ENCODE measurements around the gene SGO2.

Gene SGO2

DNA sequence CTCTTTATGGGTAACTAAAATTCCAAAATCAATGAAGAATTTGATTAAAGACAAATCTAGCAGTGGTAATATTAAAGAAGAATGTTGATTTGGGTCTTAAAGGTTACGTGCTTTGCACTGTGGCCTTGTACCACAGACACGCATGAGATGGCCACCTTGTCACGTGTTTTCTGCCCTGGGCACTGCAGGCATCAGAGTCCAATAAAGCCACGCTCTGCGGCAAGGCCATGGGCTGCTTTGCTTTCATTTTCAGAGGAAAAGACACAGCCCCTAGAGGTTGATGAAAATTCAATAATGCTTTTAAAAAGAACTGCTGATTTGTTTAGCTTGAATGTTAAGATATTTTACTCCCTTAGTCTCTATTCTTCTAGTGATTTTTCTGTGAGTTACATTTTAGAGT is 90.2 kb downstream of the SGO2 start:
- Histone ChIP-seq H3F3A (ENCODE audit: insufficient read depth) (no peaks in the 10 kb centered on the region), H3K4me3 (ENCODE audit: insufficient read depth, low read length, poor library complexity, severe bottlenecking) (no peak overlapping the region), H2AFZ (ENCODE audit: low read depth, low read length, severe bottlenecking) (no peak overlapping the region), H3K4me2 (ENCODE audit: low read depth, low read length, poor library complexity, severe bottlenecking) (no peak overlapping the region), H3K27ac (ENCODE audit: low read depth, low read length) (no peak overlapping the region), H3K9me2 (replicated peaks; ENCODE audit: insufficient read depth, low read length) (no peaks in the 10 kb centered on the region), H3K36me3 (ENCODE audit: low read length) (no peaks in the 10 kb centered on the region), H3K79me2 (ENCODE audit: insufficient read depth, low read length) (no peaks in the 10 kb centered on the region), H4K20me1 (ENCODE audit: low read depth, low read length) (no peaks in the 10 kb centered on the region), H3K9ac (ENCODE audit: low read length) (no peak overlapping the region), H3K27me3 (ENCODE audit: low read length) (no peaks in the 10 kb centered on the region), H3K9me3 (ENCODE audit: insufficient read depth, low read length) (no peaks in the 10 kb centered on the region)
- TF ChIP-seq EZH2phosphoT487 (conservative IDR thresholded peaks at IDR 0.05; ENCODE audit: low read length), result no peak
- TF ChIP-seq, protein P1, sequence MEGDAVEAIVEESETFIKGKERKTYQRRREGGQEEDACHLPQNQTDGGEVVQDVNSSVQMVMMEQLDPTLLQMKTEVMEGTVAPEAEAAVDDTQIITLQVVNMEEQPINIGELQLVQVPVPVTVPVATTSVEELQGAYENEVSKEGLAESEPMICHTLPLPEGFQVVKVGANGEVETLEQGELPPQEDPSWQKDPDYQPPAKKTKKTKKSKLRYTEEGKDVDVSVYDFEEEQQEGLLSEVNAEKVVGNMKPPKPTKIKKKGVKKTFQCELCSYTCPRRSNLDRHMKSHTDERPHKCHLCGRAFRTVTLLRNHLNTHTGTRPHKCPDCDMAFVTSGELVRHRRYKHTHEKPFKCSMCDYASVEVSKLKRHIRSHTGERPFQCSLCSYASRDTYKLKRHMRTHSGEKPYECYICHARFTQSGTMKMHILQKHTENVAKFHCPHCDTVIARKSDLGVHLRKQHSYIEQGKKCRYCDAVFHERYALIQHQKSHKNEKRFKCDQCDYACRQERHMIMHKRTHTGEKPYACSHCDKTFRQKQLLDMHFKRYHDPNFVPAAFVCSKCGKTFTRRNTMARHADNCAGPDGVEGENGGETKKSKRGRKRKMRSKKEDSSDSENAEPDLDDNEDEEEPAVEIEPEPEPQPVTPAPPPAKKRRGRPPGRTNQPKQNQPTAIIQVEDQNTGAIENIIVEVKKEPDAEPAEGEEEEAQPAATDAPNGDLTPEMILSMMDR (IDR thresholded peaks at IDR 0.05; ENCODE audit: insufficient read depth, low read length, poor library complexity, severe bottlenecking), result no peak

DNA sequence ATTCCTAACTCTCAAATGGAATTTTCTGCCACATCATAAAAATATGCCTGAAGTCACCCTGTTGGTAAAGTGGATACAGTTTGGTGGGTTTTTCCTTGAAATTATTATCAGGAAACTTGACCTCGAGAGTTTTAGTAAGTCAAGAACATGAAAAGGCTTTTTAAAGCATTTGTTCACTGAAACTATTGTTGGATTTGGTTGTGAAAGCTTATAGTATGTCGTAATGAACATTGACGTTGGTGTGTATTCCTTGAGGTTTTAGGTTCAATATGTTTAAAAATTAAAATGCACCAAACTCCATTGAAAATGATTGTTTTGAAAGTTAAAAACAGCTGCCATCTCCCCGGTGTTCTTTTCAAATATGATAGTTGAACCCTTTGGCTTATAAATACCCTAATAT is 90.6 kb downstream of the SGO2 start:
- Histone ChIP-seq H3K36me3 (ENCODE audit: low read length) (no peaks in the 10 kb centered on the region), H3K9ac (ENCODE audit: low read length) (no peak overlapping the region), H3F3A (ENCODE audit: insufficient read depth) (no peaks in the 10 kb centered on the region), H2AFZ (ENCODE audit: low read depth, low read length, severe bottlenecking) (no peak overlapping the region), H3K27ac (ENCODE audit: low read depth, low read length) (no peak overlapping the region), H3K4me3 (ENCODE audit: insufficient read depth, low read length, poor library complexity, severe bottlenecking) (no peak overlapping the region), H3K79me2 (ENCODE audit: insufficient read depth, low read length) (no peaks in the 10 kb centered on the region), H3K9me2 (replicated peaks; ENCODE audit: insufficient read depth, low read length) (no peaks in the 10 kb centered on the region), H3K4me2 (ENCODE audit: low read depth, low read length, poor library complexity, severe bottlenecking) (no peak overlapping the region), H4K20me1 (ENCODE audit: low read depth, low read length) (no peaks in the 10 kb centered on the region), H3K9me3 (ENCODE audit: insufficient read depth, low read length) (no peaks in the 10 kb centered on the region), H3K27me3 (ENCODE audit: low read length) (no peaks in the 10 kb centered on the region)
- TF ChIP-seq, protein P1 (IDR thresholded peaks at IDR 0.05; ENCODE audit: insufficient read depth, low read length, poor library complexity, severe bottlenecking), result no peak
- TF ChIP-seq EZH2phosphoT487 (conservative IDR thresholded peaks at IDR 0.05; ENCODE audit: low read length), result no peak

DNA sequence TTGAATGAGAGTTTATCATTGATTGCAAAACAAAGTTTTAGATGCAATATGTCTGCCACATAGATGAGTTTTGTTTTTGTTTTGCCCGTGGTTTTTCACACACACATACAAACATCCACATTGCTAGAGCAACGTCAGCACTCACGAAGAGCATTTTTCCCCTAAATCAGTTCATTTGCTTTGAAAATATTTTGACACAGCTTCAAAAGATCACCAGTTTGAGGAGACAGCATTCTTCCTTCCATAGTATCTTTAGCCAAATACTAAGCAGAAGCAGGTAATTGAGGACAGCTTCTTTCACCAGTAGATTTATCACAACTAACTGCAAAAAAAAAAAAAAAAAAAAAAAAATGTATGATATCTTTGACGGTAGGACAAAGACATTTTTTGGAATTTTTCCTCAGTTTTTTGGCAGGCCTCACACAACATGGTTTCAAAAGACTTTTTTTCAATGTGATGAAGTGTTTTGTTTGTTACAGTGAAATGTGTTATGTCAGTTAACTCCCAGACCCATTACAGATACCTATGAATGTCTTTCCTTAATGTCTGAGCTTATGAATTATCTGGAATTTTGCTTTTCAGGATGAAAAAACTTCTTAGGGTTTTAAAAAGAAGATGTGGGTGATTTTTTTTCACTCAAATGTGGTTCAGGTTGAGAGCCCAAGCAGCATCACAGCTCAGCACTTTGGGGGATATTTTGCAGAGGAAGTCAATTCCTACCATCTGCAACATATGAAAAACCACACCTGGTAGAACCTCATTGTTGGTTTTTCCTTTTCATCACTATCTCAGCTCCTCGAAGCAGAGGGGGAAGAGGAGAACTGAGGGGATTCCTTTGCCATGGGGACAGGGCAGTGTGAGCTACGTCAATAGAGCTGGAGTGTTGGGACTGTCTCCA is 91.4 kb downstream of the SGO2 start:
- Histone ChIP-seq H3K4me3 (ENCODE audit: insufficient read depth, low read length, poor library complexity, severe bottlenecking) (no peak overlapping the region), H3K79me2 (ENCODE audit: insufficient read depth, low read length) (no peaks in the 10 kb centered on the region), H4K20me1 (ENCODE audit: low read depth, low read length) (no peaks in the 10 kb centered on the region), H3K4me2 (ENCODE audit: low read depth, low read length, poor library complexity, severe bottlenecking) (no peak overlapping the region), H3K9me3 (ENCODE audit: insufficient read depth, low read length) (no peaks in the 10 kb centered on the region), H3F3A (ENCODE audit: insufficient read depth) (no peaks in the 10 kb centered on the region), H3K27me3 (ENCODE audit: low read length) (no peaks in the 10 kb centered on the region), H3K9ac (ENCODE audit: low read length) (no peak overlapping the region), H3K27ac (ENCODE audit: low read depth, low read length) (no peak overlapping the region), H3K9me2 (replicated peaks; ENCODE audit: insufficient read depth, low read length) (no peaks in the 10 kb centered on the region), H3K36me3 (ENCODE audit: low read length) (no peaks in the 10 kb centered on the region), H2AFZ (ENCODE audit: low read depth, low read length, severe bottlenecking) (no peak overlapping the region)
- TF ChIP-seq, protein P1 (IDR thresholded peaks at IDR 0.05; ENCODE audit: insufficient read depth, low read length, poor library complexity, severe bottlenecking), result no peak
- TF ChIP-seq EZH2phosphoT487 (conservative IDR thresholded peaks at IDR 0.05; ENCODE audit: low read length), result no peak

Data from SU-DHL-6 (cell line).